ENCODE data around the gene STT3A. TPM values are rescaled to one million over a fixed set of nuclear protein-coding genes. Genes with fewer than 3 reads are reported as not detected.

The STT3A gene
- total and polyA plus RNA-seq, 2 donors = 37.7 to 47.1 TPM

DNA sequence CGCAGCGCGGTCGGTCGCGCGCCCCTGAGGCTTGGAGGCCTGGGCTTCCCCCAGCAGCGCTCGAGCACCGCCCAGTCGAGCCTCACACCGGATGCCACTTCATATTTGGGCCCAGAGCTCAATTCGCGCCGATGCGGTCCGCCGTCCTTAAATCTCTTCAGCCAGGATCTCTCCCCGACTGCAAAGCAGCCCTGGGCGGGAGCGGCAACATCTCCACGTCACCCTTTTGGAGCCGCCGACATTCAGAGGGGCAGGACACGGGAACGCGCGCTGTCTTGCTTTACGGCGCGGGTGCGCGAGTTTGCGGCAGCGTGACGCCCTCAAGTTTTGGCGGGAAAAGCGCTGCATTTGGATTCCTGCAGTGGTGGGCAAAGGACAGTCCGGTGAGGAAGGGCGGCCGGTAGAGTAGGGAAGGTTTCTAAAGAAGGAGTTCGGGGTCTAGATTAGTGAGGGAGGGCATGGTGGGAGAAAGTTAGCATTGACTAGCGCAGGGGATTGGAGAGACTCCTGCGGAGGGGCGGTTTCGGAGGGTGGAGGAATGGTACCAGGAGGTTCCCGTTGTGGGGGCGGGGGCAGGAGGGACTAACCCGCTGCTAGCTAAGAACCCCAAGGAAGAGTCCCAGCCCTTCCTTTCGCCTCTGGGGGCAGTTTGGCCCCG is 33.1 kb downstream of the STT3A start:
- Histone ChIP-seq H3K9me3 (ENCODE audit: control insufficient read depth in 2 of 2, insufficient read depth in 1 of 2, low read length in 1 of 2) (no peaks in the 10 kb centered on the region), H3K27ac (ENCODE audit: low read depth in 1 of 2, low read length in 1 of 2) (peak overlapping the region; percentile 96 to 97), H3K27me3 (ENCODE audit: control insufficient read depth in 2 of 2, insufficient read depth in 1 of 2, low read length in 1 of 2) (no peaks in the 10 kb centered on the region), H3K4me1 (ENCODE audit: control insufficient read depth in 2 of 2, insufficient read depth in 2 of 2, low read length in 2 of 2) (peaks cover 9 to 16% of the 10 kb centered on the region in 2 donors), H3K4me3 (ENCODE audit: low read length in 2 of 2) (peak overlapping the region; percentile 56 to 59), H3K36me3 (ENCODE audit: control insufficient read depth in 2 of 2, insufficient read depth in 2 of 2, low read length in 1 of 2) (peaks cover 8 to 19% of the 10 kb centered on the region in 2 donors)
- DNase-seq (ENCODE audit: low read depth in 6 of 9, low spot score in 9 of 9) = peak; percentile 61 to 93 (median 80)
- under 1% methylated on average over 51 of the region's 51 CpGs for WGBS

DNA sequence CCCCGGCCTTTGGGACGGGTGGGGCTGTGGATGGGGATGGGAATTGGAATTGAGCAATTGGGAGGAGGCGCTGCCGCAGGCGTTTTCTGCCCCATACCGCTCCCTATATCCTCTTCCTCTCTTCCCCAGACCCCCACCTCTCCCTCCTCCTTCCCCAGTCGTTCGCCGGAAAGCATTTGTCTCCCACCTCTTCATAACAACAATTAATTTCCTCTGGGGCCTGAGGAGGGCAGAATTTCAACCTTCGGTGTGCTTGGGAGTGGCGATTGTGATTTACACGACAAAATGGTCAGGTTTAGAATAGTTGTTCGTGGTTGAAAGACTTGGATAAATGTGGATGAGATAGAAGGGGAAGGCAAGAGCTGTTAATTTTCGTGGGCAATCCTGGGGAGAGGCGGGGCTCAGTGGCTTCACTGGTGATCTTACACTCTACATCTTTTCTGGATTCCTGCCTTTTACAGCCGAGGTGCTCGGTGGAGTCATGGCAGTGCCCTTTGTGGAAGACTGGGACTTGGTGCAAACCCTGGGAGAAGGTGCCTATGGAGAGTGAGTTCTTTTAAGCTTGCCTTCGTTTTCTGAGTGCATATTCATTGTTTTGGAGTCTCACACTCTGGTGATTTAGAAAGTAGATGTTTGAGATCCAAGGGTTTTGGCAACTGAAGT is 33.8 kb downstream of the STT3A start:
- Histone ChIP-seq H3K27me3 (ENCODE audit: control insufficient read depth in 2 of 2, insufficient read depth in 1 of 2, low read length in 1 of 2) (no peaks in the 10 kb centered on the region), H3K9me3 (ENCODE audit: control insufficient read depth in 2 of 2, insufficient read depth in 1 of 2, low read length in 1 of 2) (no peaks in the 10 kb centered on the region), H3K27ac (ENCODE audit: low read depth in 1 of 2, low read length in 1 of 2) (peak overlapping the region; percentile 54 to 97), H3K4me3 (ENCODE audit: low read length in 2 of 2) (peak overlapping the region; percentile 56 to 59), H3K4me1 (ENCODE audit: control insufficient read depth in 2 of 2, insufficient read depth in 2 of 2, low read length in 2 of 2) (peaks cover 9 to 16% of the 10 kb centered on the region in 2 donors), H3K36me3 (ENCODE audit: control insufficient read depth in 2 of 2, insufficient read depth in 2 of 2, low read length in 1 of 2) (peaks cover 3 to 12% of the 10 kb centered on the region in 2 donors)
- peak in 6 of 9 donors; percentile 8 to 63 (median 22) for DNase-seq (ENCODE audit: low read depth in 6 of 9, low spot score in 9 of 9)
- under 1% methylated on average over 18 of the region's 18 CpGs for WGBS

DNA sequence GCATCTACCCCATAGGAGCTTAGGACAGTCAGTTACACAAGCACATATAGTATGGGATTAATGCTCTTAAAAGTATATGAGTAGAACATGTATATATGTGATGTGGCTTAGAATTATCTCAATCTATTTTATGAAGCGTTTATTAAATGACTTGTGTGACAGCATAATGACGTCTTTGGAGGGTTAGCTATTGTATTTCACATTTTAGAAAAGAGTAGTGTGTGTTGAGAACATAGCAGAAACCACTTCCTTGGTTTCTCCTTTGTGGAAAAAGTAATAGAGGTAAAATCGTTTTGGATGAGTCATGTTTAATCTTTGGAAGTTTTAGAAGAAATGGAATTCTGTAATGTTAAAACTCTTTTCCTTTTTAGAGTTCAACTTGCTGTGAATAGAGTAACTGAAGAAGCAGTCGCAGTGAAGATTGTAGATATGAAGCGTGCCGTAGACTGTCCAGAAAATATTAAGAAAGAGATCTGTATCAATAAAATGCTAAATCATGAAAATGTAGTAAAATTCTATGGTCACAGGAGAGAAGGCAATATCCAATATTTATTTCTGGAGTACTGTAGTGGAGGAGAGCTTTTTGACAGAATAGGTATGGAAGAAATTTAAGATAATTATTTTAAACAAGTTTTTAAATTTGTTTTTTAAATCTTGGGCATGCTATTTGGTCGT is 34.7 kb downstream of the STT3A start:
- Histone ChIP-seq H3K4me3 (ENCODE audit: low read length in 2 of 2) (no peak overlapping the region), H3K9me3 (ENCODE audit: control insufficient read depth in 2 of 2, insufficient read depth in 1 of 2, low read length in 1 of 2) (no peaks in the 10 kb centered on the region), H3K27ac (ENCODE audit: low read depth in 1 of 2, low read length in 1 of 2) (no peak overlapping the region), H3K36me3 (ENCODE audit: control insufficient read depth in 2 of 2, insufficient read depth in 2 of 2, low read length in 1 of 2) (peaks cover 3 to 10% of the 10 kb centered on the region in 2 donors), H3K27me3 (ENCODE audit: control insufficient read depth in 2 of 2, insufficient read depth in 1 of 2, low read length in 1 of 2) (no peaks in the 10 kb centered on the region), H3K4me1 (ENCODE audit: control insufficient read depth in 2 of 2, insufficient read depth in 2 of 2, low read length in 2 of 2) (peaks cover 9 to 16% of the 10 kb centered on the region in 2 donors)
- DNase-seq (ENCODE audit: low read depth in 6 of 9, low spot score in 9 of 9) = no peak
- WGBS = 80% methylated on average over 7 of the region's 7 CpGs

DNA sequence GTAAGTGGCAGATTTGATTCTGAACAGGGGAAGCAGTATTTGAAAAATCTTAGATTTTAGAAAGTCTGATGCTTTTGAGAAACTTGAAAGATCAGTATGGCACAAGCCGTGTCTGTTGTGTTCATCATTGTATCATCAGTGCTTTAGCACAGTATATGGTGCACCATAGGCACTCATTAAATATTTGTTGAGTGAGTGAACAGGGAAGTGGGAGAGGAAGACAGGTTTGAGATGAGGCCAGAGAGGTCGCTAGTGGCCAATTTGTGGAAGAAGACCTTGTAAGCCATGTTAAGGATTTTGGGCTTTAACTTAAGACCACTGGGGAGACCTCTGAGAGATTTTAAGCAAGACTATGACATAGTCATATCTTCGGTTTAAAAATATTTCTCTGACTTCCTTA is 45.2 kb downstream of the STT3A start:
- H3K27ac ChIP-seq (ENCODE audit: low read depth in 1 of 2, low read length in 1 of 2) = no peak overlapping the region
- DNase-seq (ENCODE audit: low read depth in 6 of 9, low spot score in 9 of 9) = no peak
- H3K27me3 ChIP-seq (ENCODE audit: control insufficient read depth in 2 of 2, insufficient read depth in 1 of 2, low read length in 1 of 2) = no peaks in the 10 kb centered on the region
- no peaks in the 10 kb centered on the region for H3K4me1 ChIP-seq (ENCODE audit: control insufficient read depth in 2 of 2, insufficient read depth in 2 of 2, low read length in 2 of 2)
- WGBS = 96% methylated on average over 3 of the region's 3 CpGs
- no peak overlapping the region for H3K4me3 ChIP-seq (ENCODE audit: low read length in 2 of 2)
- H3K36me3 ChIP-seq (ENCODE audit: control insufficient read depth in 2 of 2, insufficient read depth in 2 of 2, low read length in 1 of 2) = peaks cover 5 to 45% of the 10 kb centered on the region in 2 donors
- no peaks in the 10 kb centered on the region for H3K9me3 ChIP-seq (ENCODE audit: control insufficient read depth in 2 of 2, insufficient read depth in 1 of 2, low read length in 1 of 2)

DNA sequence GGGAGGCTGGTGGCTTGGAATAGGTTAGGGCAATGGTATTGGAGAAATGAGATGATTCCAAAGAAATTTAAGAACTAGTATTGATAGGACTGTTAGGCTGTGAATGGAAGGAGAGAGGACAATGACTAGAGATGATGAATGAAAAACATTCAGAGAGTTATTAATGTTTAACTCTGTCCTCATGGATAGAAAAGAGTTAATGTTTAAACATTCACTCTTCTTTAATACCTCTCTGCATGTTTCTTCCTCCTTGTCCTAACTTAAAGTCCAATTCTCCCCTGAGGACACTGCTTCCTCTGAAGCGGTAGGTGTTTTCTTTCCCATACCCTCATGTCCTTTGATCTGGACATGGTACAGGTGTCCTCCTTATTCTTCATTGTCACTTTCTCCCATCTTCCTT is 45.7 kb downstream of the STT3A start:
- Histone ChIP-seq H3K36me3 (ENCODE audit: control insufficient read depth in 2 of 2, insufficient read depth in 2 of 2, low read length in 1 of 2) (peaks cover 5 to 42% of the 10 kb centered on the region in 2 donors), H3K4me3 (ENCODE audit: low read length in 2 of 2) (no peak overlapping the region), H3K4me1 (ENCODE audit: control insufficient read depth in 2 of 2, insufficient read depth in 2 of 2, low read length in 2 of 2) (no peaks in the 10 kb centered on the region), H3K27me3 (ENCODE audit: control insufficient read depth in 2 of 2, insufficient read depth in 1 of 2, low read length in 1 of 2) (no peaks in the 10 kb centered on the region), H3K27ac (ENCODE audit: low read depth in 1 of 2, low read length in 1 of 2) (no peak overlapping the region), H3K9me3 (ENCODE audit: control insufficient read depth in 2 of 2, insufficient read depth in 1 of 2, low read length in 1 of 2) (no peaks in the 10 kb centered on the region)
- WGBS = 98% methylated on average over 1 of the region's 1 CpG
- DNase-seq (ENCODE audit: low read depth in 6 of 9, low spot score in 9 of 9) = no peak

DNA sequence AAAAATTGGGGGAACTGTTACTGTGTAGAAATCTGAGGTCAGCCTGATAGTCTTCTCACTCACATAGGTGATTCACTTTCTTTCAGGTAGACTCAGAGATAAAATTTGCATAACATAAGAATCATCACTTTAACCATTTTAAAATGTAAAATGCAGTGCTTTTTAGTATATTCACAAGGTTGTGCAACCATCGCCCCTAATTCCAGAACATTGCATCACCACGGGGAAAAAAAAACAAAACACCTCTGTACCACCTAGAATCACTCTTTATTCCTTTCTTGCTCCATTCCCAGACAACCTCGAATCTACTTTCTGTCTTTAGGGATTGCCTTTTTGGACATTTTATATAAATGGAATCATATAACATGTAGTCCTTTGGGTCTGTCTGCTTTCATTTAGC is 53.2 kb downstream of the STT3A start:
- peaks cover 1 to 5% of the 10 kb centered on the region in 2 donors for H3K9me3 ChIP-seq (ENCODE audit: control insufficient read depth in 2 of 2, insufficient read depth in 1 of 2, low read length in 1 of 2)
- peaks cover 14 to 49% of the 10 kb centered on the region in 2 donors for H3K36me3 ChIP-seq (ENCODE audit: control insufficient read depth in 2 of 2, insufficient read depth in 2 of 2, low read length in 1 of 2)
- H3K4me1 ChIP-seq (ENCODE audit: control insufficient read depth in 2 of 2, insufficient read depth in 2 of 2, low read length in 2 of 2) = no peaks in the 10 kb centered on the region
- H3K4me3 ChIP-seq (ENCODE audit: low read length in 2 of 2) = no peak overlapping the region
- no peak overlapping the region for H3K27ac ChIP-seq (ENCODE audit: low read depth in 1 of 2, low read length in 1 of 2)
- no peak for DNase-seq (ENCODE audit: low read depth in 6 of 9, low spot score in 9 of 9)
- no peaks in the 10 kb centered on the region for H3K27me3 ChIP-seq (ENCODE audit: control insufficient read depth in 2 of 2, insufficient read depth in 1 of 2, low read length in 1 of 2)
- WGBS = 97% methylated on average over 3 of the region's 3 CpGs

DNA sequence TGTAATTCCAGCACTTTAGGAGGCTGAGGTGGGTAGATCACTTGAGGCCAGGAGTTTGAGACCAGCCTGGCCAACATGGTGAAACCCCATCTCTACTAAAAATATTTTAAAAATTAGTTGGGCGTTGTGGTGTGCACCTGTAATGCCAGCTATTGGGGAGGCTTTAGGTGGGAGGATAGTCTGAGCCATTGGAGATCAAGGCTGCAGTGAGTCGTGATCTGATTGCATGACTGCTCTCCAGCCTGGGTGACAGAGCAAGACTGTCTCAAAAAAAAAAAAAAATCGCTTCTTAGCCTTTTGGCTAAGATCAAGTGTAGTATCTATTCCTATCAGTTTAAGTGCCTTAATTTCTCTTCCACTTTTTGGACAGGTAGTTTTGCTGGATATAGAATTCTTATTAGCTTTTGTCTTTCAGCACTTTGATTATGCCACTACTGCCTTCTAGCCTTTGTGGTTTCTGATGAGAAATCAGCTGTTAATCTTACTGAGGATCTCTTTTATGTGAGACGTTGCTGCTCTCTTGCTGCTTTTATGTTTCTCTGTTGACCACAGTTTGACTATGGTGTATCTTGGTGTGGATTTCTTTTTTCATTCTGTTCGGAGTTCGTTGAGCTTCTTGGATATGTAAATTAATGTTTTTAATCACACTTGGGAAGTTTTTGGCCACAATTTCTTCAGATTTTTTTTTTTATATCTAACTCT is 57.0 kb downstream of the STT3A start:
- 77% methylated on average over 6 of the region's 6 CpGs for WGBS
- Histone ChIP-seq H3K27me3 (ENCODE audit: control insufficient read depth in 2 of 2, insufficient read depth in 1 of 2, low read length in 1 of 2) (no peaks in the 10 kb centered on the region), H3K36me3 (ENCODE audit: control insufficient read depth in 2 of 2, insufficient read depth in 2 of 2, low read length in 1 of 2) (peaks cover 14 to 35% of the 10 kb centered on the region in 2 donors), H3K4me3 (ENCODE audit: low read length in 2 of 2) (no peak overlapping the region), H3K27ac (ENCODE audit: low read depth in 1 of 2, low read length in 1 of 2) (no peak overlapping the region), H3K4me1 (ENCODE audit: control insufficient read depth in 2 of 2, insufficient read depth in 2 of 2, low read length in 2 of 2) (no peaks in the 10 kb centered on the region), H3K9me3 (ENCODE audit: control insufficient read depth in 2 of 2, insufficient read depth in 1 of 2, low read length in 1 of 2) (peaks cover 1 to 5% of the 10 kb centered on the region in 2 donors)
- DNase-seq (ENCODE audit: low read depth in 6 of 9, low spot score in 9 of 9) = peak in 1 of 9 donors; percentile 1

DNA sequence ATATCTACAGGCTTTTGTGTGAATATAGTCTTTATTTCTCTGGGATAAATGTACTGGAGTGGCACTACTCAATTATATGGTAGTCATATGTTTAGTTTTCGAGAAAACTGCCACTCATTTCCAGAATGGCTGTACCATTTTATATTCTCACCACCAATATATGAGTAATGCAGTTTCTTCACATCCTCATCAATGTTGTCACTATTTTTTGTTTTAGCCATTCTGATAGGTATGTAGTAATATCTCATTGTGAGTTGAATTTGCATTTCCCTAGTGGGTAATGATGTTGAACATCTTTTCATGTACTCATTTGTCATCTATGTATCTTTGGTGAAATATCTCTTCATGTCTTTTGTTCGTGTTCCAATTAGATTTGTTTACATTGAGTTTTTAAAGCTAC is 70.0 kb downstream of the STT3A start:
- Histone ChIP-seq H3K4me3 (ENCODE audit: low read length in 2 of 2) (no peak overlapping the region), H3K27ac (ENCODE audit: low read depth in 1 of 2, low read length in 1 of 2) (no peak overlapping the region), H3K9me3 (ENCODE audit: control insufficient read depth in 2 of 2, insufficient read depth in 1 of 2, low read length in 1 of 2) (no peaks in the 10 kb centered on the region), H3K4me1 (ENCODE audit: control insufficient read depth in 2 of 2, insufficient read depth in 2 of 2, low read length in 2 of 2) (no peaks in the 10 kb centered on the region), H3K36me3 (ENCODE audit: control insufficient read depth in 2 of 2, insufficient read depth in 2 of 2, low read length in 1 of 2) (peaks cover 3 to 15% of the 10 kb centered on the region in 2 donors), H3K27me3 (ENCODE audit: control insufficient read depth in 2 of 2, insufficient read depth in 1 of 2, low read length in 1 of 2) (no peaks in the 10 kb centered on the region)
- DNase-seq (ENCODE audit: low read depth in 6 of 9, low spot score in 9 of 9) = no peak
- 95% methylated on average over 2 of the region's 2 CpGs for WGBS

All from thymus (tissue), 11 donors.